ENCODE results near the gene DLG2.
"Not testable (repeated sequence)": the region's sequence is repeated elsewhere in the genome, so short reads cannot be mapped to it uniquely, and the experiment has no call there.

The DLG2 gene

DNA sequence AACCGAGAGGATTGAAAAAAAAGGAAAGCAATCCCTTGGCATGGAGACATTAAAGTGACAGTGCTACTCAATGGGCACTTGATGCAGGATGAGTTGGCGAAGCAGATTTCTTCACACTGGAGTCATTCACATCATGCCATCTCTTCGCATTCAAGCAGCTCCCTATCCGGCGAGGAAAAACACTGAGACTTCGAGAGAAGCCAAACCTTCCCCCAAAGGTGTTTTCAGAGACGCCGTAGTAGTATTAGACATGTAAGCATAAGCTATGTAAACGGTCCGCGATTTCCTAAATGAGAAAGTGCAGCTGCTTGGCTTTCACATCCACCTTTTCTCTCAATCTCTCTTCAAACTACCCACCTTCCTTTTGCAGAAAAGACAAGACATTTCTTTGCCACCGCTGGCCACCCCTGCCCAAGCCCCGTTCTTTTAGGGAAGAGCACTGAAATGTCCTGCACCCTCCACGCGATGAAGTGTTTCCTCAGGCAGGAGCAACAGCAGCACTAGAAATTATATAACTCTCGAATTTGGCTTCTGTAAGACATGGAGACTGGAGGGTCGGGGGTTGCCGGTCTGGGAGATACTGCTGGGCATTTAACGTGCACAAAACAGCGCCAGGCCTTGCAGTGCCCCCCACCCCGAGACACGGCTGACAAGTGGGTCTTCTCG lies at the start of gene DLG2:
Gene DLG2 (minus strand): TSS at position 13 of the 666 bp plus-strand sequence.
- TF ChIP-seq, protein P1, sequence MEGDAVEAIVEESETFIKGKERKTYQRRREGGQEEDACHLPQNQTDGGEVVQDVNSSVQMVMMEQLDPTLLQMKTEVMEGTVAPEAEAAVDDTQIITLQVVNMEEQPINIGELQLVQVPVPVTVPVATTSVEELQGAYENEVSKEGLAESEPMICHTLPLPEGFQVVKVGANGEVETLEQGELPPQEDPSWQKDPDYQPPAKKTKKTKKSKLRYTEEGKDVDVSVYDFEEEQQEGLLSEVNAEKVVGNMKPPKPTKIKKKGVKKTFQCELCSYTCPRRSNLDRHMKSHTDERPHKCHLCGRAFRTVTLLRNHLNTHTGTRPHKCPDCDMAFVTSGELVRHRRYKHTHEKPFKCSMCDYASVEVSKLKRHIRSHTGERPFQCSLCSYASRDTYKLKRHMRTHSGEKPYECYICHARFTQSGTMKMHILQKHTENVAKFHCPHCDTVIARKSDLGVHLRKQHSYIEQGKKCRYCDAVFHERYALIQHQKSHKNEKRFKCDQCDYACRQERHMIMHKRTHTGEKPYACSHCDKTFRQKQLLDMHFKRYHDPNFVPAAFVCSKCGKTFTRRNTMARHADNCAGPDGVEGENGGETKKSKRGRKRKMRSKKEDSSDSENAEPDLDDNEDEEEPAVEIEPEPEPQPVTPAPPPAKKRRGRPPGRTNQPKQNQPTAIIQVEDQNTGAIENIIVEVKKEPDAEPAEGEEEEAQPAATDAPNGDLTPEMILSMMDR (conservative IDR thresholded peaks at IDR 0.05; ENCODE audit: low read depth), result no peak
- POLR2A ChIA-PET (ENCODE audit: low non-redundant PET), result no interaction called here
- CTCF ChIA-PET, result no interaction called here
- peak; percentile 4 for DNase-seq (ENCODE audit: low spot score)
- peak within 1 kb of the TSS; percentile 93 for H3K27ac ChIP-seq

DNA sequence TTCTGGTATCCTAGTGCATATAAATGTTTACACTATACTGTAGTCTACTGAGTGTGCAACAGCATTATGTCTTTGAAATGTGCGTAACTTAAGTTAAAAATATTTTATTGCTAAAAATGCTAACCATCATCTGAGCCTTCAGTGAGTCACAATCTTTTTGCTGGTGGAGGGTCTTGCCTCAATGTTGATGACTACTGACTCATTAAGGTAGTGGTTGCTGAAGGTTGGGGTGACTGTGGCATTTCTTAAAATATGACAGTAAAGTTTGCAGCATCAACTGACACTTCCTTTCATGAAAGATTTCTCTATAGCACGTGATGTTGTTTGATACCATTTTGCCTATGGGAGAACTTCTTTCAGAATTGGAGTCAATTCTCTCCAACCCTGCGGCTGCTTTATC lies 46.2 kb upstream of the DLG2 start:
- TF ChIP-seq, protein P1 (conservative IDR thresholded peaks at IDR 0.05; ENCODE audit: low read depth), result no peak
- DNase-seq (ENCODE audit: low spot score), result no peak
- CTCF ChIA-PET, result no interaction called here
- POLR2A ChIA-PET (ENCODE audit: low non-redundant PET), result no interaction called here
- H3K27ac ChIP-seq, result no peak overlapping the region

DNA sequence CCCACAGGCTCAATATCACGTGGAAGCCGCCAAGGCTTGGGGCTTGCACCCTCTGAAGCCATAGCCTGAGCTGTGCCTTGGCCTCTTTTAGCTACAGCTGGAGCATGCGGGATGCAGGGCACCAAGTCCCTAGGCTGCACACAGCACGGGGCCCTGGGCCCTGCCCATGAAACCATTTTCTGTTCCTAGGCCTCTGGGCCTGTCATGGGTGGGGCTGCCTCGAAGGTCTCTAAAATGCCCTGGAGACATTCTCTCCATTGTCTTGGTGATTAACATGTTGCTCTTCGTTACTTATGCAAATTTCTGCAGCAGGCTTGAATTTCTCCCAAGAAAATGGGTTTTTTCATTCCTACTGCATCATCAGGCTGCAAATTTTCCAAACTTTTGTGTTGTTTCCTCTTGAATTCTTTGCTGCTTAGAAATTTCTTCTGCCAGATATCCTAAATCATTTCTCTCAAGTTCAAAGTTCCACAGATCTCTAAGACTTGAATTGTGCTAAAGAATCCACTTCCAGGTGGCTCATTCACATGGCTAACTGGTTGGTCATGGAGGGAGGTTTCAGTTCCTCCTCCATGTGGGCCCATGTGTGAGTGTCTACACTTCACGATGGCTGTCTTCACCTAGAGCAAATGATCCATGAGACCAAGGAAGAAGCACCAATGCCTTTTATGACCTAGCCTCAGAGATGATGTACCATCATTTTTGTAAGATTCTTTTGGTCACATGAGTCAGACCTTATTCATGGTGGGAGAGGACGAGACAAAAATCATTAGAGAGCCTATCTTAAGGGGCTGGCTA lies 45.2 kb upstream of the DLG2 start:
- ChIA-PET CTCF (no interaction called here), POLR2A (ENCODE audit: low non-redundant PET) (no interaction called here)
- no peak overlapping the region for H3K27ac ChIP-seq
- TF ChIP-seq, protein P1 (conservative IDR thresholded peaks at IDR 0.05; ENCODE audit: low read depth), result no peak
- no peak for DNase-seq (ENCODE audit: low spot score)

DNA sequence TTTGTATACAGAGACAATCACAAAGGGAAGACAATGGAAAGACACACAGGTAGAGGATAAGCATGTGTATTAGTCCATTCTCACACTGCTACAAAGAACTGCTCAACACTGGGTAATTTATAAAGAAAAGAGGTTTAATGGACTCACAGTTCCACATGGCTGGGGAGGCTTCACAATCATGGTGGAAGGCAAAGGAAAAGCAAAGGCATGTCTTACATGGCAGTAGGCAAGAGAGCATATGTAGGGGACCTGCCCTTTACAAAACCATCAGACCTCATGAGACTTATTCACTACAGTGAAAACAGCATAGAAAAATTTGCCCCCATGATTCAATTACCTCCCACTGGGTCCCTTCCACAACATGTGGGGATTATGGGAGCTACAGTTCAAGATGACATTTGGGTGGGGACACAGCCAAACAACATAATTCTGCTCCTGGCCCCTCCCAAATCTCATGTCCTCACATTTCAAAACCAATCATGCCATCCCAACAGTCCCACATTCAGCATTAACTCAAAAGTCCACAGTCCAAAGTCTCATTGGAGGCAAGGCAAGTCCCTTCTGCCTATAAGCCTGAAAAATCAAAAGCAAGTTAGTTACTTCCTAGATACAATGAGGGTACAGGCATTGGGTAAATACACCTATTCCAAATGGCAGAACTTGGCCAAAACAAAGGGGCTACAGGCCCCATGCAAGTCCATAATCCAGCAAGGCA lies 44.0 kb upstream of the DLG2 start:
- H3K27ac ChIP-seq; POLR2A ChIA-PET (ENCODE audit: low non-redundant PET); DNase-seq (ENCODE audit: low spot score); CTCF ChIA-PET: not testable (repeated sequence)

DNA sequence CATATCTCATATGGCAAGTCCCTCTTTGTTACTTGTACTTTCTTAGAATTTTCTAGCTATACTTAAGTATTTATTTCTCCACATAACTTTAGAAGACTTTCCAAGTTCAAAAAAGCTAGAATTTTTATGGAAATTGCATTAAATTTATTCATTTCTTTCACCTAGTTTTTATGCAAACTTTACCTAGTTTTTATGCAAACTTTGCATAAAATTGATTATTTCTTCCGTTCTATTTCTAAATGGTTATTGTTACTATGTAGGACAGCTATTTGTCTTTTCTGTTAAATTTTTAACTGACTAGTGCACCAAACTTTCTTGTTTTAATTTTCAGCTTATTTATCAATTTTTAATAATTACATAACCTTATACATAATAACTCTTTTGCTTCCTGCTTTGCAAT lies 41.0 kb upstream of the DLG2 start:
- CTCF ChIA-PET, result interaction anchor here (0.6 kb wide), 1 partner anchor 1087 kb away, joined by 3 read pairs; no protein-coding TSS in a partner anchor
- H3K27ac ChIP-seq, result no peak overlapping the region
- POLR2A ChIA-PET (ENCODE audit: low non-redundant PET), result no interaction called here
- DNase-seq (ENCODE audit: low spot score), result no peak
- TF ChIP-seq, protein P1 (conservative IDR thresholded peaks at IDR 0.05; ENCODE audit: low read depth), result no peak

DNA sequence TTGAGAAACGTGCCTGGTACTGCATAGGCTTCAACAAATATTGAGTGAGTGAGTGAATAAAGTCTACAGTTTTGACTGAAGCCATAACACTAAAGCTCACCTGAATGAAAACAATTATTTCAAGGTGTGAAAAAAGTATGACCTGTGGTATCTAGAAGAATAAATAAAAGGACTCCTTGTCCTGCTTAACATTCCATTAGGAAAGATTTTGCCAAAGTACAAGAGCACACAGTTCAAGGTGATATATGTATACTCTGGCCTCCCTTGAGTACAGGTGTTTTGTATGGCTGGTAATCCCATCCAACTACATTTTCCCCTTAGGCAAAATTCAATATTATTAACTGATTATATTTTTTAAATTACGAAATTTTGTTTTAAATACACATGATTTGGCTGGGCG lies 39.5 kb upstream of the DLG2 start:
- no peak for DNase-seq (ENCODE audit: low spot score)
- ChIA-PET CTCF (no interaction called here), POLR2A (ENCODE audit: low non-redundant PET) (no interaction called here)
- TF ChIP-seq, protein P1 (conservative IDR thresholded peaks at IDR 0.05; ENCODE audit: low read depth), result no peak
- H3K27ac ChIP-seq, result no peak overlapping the region
